HG03354 (cell line): Measurements from ENCODE around the gene NPY.
A peak's percentile ranks its signal among the peaks of the same experiment; 100 is the strongest.
"Not testable (repeated sequence)": the region's sequence is repeated elsewhere in the genome, so short reads cannot be mapped to it uniquely, and the experiment has no call there.

Experiments used
- ATAC-seq: cut with Tn5 transposase; IDR thresholded peaks from one replicate; pipeline ENCODE4 v1.9.1; 2021; ENCODE audit warnings: mild to moderate bottlenecking; ENCODE audit not compliant: unreplicated experiment, poor library complexity, severe bottlenecking

The NPY gene

GRCh38 chr7:24283897-24284698, at the start of gene NPY:
Gene NPY, plus strand, starts transcription at chr7:24284190. Its CDS starts 1,051 bp downstream, at chr7:24285241.
- peak; percentile 52 for ATAC-seq

- ATAC-seq = no peak
Observed at GRCh38 chr7:24239260-24239659, 44.7 kb upstream of the NPY start.

GRCh38 chr7:24241206-24241605, 42.8 kb upstream of the NPY start:
- ATAC-seq = no peak

- ATAC-seq = no peak
Observed at GRCh38 chr7:24244554-24244953, 39.4 kb upstream of the NPY start.

GRCh38 chr7:24245362-24245761, 38.6 kb upstream of the NPY start:
- peak; percentile 81 for ATAC-seq

GRCh38 chr7:24249266-24249665, 34.7 kb upstream of the NPY start:
- ATAC-seq = no peak

- no peak for ATAC-seq
Observed at GRCh38 chr7:24251568-24251967, 32.4 kb upstream of the NPY start.

- ATAC-seq = no peak
Observed at GRCh38 chr7:24255139-24255538, 28.9 kb upstream of the NPY start.

- ATAC-seq = not testable (repeated sequence)
Observed at GRCh38 chr7:24258324-24258723, 25.7 kb upstream of the NPY start.

- ATAC-seq = no peak
Observed at GRCh38 chr7:24271938-24272337, 12.1 kb upstream of the NPY start.

GRCh38 chr7:24279512-24279911, 4.5 kb upstream of the NPY start:
- ATAC-seq = no peak

GRCh38 chr7:24283554-24283896, 465 bp upstream of the NPY start:
- ATAC-seq = no peak

- ATAC-seq = no peak
Observed at GRCh38 chr7:24284699-24285506, 913 bp downstream of the NPY start.

- peak; percentile 98 for ATAC-seq
Observed at GRCh38 chr7:24290004-24290641, 6.1 kb downstream of the NPY start.

- no peak for ATAC-seq
Observed at GRCh38 chr7:24291271-24291670, 7.3 kb downstream of the NPY start.

- ATAC-seq = no peak
Observed at GRCh38 chr7:24297362-24297761, 13.4 kb downstream of the NPY start.

GRCh38 chr7:24298696-24299095, 14.7 kb downstream of the NPY start:
- ATAC-seq = no peak

GRCh38 chr7:24299192-24299591, 15.2 kb downstream of the NPY start:
- ATAC-seq = no peak

- no peak for ATAC-seq
Observed at GRCh38 chr7:24301703-24302102, 17.7 kb downstream of the NPY start.

- ATAC-seq = no peak
Observed at GRCh38 chr7:24304494-24305095, 20.6 kb downstream of the NPY start.
